Liver (tissue), 3 donors: ENCODE measurements around the gene INIP.

Source experiments
- EGR1 ChIP-seq, 2 donors: IDR thresholded peaks; 2 replicates each; pipeline ENCODE4 v1.6.1; 2016 to 2018; ENCODE audit warnings: antibody characterized with exemption in 2 of 2, low read depth in 2 of 2
- GABPA ChIP-seq, 2 donors: IDR thresholded peaks in 1 of 2; conservative IDR thresholded peaks in 1 of 2; 2 replicates each; pipeline ENCODE4 v1.6.1; 2016; ENCODE audit warnings: antibody characterized with exemption in 2 of 2, mild to moderate bottlenecking in 1 of 2, moderate library complexity in 1 of 2
- RAD21 ChIP-seq, 2 donors: IDR thresholded peaks; 2 replicates each; pipeline ENCODE4 v1.6.1; 2016; ENCODE audit warnings: antibody characterized with exemption in 2 of 2, mild to moderate bottlenecking in 2 of 2
- TAF1 ChIP-seq: conservative IDR thresholded peaks from 2 replicates; pipeline ENCODE4 v1.6.1; 2016; ENCODE audit warnings: antibody characterized with exemption, mild to moderate bottlenecking
- TF ChIP-seq, protein P1 (sequence below): fragments of 150-350 bp; IDR thresholded peaks from 2 replicates; pipeline ENCODE4 v1.5.1; 2017; ENCODE audit warnings: improper control_type of control experiment, low read depth, low read length; ENCODE audit not compliant: missing input control
- TF ChIP-seq, protein P2 (sequence below): IDR thresholded peaks from 2 replicates; pipeline ENCODE4 v1.6.1; 2016; ENCODE audit warnings: antibody characterized with exemption
- donor health status: healthy.
- donor health status: healthy.

DNA sequence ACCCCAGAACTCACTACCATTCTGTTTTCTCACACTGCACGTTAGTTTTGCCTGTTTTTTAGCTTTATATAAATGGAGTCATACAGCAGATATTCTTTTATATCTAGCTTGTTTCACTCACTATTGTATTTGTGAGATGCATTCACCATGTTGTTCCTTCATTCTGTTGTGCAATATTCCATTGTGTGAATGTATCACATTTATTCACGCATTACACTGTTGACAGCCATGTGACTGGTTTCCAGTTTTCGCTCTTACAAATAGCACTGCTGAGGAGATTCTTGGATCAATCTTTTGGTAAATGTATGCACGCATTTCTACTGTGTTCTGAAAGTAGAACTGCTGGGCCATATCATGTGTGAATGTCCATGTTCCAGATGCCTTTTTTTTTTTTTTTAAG is 26.3 kb upstream of the INIP start:
- TF ChIP-seq, protein P1, sequence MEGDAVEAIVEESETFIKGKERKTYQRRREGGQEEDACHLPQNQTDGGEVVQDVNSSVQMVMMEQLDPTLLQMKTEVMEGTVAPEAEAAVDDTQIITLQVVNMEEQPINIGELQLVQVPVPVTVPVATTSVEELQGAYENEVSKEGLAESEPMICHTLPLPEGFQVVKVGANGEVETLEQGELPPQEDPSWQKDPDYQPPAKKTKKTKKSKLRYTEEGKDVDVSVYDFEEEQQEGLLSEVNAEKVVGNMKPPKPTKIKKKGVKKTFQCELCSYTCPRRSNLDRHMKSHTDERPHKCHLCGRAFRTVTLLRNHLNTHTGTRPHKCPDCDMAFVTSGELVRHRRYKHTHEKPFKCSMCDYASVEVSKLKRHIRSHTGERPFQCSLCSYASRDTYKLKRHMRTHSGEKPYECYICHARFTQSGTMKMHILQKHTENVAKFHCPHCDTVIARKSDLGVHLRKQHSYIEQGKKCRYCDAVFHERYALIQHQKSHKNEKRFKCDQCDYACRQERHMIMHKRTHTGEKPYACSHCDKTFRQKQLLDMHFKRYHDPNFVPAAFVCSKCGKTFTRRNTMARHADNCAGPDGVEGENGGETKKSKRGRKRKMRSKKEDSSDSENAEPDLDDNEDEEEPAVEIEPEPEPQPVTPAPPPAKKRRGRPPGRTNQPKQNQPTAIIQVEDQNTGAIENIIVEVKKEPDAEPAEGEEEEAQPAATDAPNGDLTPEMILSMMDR: no peak
- no peak for TF ChIP-seq EGR1 (IDR thresholded peaks at IDR 0.05; ENCODE audit: low read depth in 2 of 2)
- no peak for TF ChIP-seq GABPA (IDR thresholded peaks at IDR 0.05 in 1 of 2, conservative IDR thresholded peaks at IDR 0.05 in 1 of 2)
- no peak for TF ChIP-seq RAD21 (IDR thresholded peaks at IDR 0.05)
- TF ChIP-seq, protein P2, sequence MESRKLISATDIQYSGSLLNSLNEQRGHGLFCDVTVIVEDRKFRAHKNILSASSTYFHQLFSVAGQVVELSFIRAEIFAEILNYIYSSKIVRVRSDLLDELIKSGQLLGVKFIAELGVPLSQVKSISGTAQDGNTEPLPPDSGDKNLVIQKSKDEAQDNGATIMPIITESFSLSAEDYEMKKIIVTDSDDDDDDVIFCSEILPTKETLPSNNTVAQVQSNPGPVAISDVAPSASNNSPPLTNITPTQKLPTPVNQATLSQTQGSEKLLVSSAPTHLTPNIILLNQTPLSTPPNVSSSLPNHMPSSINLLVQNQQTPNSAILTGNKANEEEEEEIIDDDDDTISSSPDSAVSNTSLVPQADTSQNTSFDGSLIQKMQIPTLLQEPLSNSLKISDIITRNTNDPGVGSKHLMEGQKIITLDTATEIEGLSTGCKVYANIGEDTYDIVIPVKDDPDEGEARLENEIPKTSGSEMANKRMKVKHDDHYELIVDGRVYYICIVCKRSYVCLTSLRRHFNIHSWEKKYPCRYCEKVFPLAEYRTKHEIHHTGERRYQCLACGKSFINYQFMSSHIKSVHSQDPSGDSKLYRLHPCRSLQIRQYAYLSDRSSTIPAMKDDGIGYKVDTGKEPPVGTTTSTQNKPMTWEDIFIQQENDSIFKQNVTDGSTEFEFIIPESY: no peak
- TF ChIP-seq TAF1: no peak
